Prostate gland (tissue), 2 donors: ENCODE results near the gene AP5B1.

ENCODE experiments used
- POLR2A ChIP-seq: fragments of 450-650 bp; IDR thresholded peaks from one replicate; pipeline ENCODE4 v1.6.1; 2016; ENCODE audit warnings: antibody characterized with exemption, mild to moderate bottlenecking
- TF ChIP-seq, protein P1 (sequence below), 4 experiments: fragments of 200-600 bp in 2 of 4; fragments of 450-650 bp in 2 of 4; sonication (generic) in 2 of 4; IDR thresholded peaks; 1 replicate in 3 of 4; 2 replicates in 1 of 4; pipeline ENCODE4 v1.5.1; 2016 to 2019; ENCODE audit warnings: antibody characterized with exemption in 4 of 4, mild to moderate bottlenecking in 2 of 4, moderate library complexity in 2 of 4

DNA sequence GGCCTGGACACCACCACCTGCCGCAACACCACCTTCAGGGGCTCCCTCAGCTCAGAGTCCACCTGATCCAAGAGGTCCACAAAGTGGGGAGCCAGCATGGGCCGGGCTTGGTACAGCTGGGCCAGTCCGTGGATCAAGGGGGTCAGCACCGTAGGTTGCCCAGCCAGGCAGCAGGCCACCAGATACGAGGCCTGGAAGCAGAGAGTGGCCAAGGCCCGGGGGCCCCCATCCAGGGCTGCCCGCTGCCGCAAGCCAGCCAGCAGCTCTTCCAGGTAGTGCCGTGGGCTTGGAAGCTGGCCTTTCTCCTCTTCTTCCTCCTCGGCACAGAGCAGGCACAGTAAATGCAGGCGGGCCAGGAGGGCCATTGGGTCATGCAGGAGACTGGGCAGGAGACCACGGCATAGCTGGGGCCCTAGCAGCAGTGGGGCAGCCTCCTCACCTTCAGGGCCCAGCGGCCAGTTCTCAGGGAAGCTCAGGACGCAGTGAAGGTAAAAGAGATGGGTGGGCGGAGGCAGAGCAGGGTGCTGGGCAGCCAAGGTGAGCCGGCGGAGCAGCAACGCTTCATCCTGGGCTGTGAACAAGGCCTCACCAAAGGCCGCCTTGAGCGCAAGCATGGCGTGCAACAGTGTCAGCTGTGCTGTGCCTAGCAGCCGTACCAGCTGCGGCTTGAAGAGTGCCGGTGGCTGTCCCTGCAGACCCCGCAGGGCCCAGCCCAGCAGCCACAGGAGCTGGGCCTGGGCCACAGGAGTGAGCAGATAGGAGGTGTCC lies 1.7 kb downstream of the AP5B1 start:
- no peak for TF ChIP-seq POLR2A
- TF ChIP-seq, protein P1, sequence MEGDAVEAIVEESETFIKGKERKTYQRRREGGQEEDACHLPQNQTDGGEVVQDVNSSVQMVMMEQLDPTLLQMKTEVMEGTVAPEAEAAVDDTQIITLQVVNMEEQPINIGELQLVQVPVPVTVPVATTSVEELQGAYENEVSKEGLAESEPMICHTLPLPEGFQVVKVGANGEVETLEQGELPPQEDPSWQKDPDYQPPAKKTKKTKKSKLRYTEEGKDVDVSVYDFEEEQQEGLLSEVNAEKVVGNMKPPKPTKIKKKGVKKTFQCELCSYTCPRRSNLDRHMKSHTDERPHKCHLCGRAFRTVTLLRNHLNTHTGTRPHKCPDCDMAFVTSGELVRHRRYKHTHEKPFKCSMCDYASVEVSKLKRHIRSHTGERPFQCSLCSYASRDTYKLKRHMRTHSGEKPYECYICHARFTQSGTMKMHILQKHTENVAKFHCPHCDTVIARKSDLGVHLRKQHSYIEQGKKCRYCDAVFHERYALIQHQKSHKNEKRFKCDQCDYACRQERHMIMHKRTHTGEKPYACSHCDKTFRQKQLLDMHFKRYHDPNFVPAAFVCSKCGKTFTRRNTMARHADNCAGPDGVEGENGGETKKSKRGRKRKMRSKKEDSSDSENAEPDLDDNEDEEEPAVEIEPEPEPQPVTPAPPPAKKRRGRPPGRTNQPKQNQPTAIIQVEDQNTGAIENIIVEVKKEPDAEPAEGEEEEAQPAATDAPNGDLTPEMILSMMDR (IDR thresholded peaks at IDR 0.05): no peak
